GM23338 (cell line): ENCODE results near the gene CRAMP1. TPM values are rescaled to one million over a fixed set of nuclear protein-coding genes. Genes with fewer than 3 reads are reported as not detected.

Experiments
- ATAC-seq: fragments of 200-7000 bp; cut with Tn5 transposase; 3 replicates; pipeline ENCODE4 v1.9.1; 2020
- DNase-seq: peaks from one replicate; pipeline ENCODE4 v3.0.0-alpha.2; 2015; ENCODE audit warnings: low spot score
- H2AFZ ChIP-seq: fragments of 200-600 bp; sonication (generic); 2 replicates; pipeline ENCODE4 v1.8.0; 2016; ENCODE audit warnings: antibody characterized with exemption, mild to moderate bottlenecking, moderate library complexity
- H3F3A ChIP-seq: fragments of 200-600 bp; sonication (generic); replicated peaks from 2 replicates; pipeline ENCODE4 v1.8.0; 2017; ENCODE audit warnings: antibody characterized with exemption, mixed run types, low read depth
- H3K27ac ChIP-seq: fragments of 200-600 bp; sonication (generic); 2 replicates; pipeline ENCODE4 v1.6.1; 2016; ENCODE audit warnings: low read depth
- H3K27me3 ChIP-seq: fragments of 200-600 bp; sonication (generic); 2 replicates; pipeline ENCODE4 v1.8.0; 2016; ENCODE audit warnings: mild to moderate bottlenecking, mixed run types, moderate library complexity; ENCODE audit not compliant: insufficient read depth
- H3K36me3 ChIP-seq: fragments of 200-600 bp; sonication (generic); 2 replicates; pipeline ENCODE4 v1.8.0; 2016; ENCODE audit warnings: mild to moderate bottlenecking; ENCODE audit not compliant: insufficient read depth
- H3K4me1 ChIP-seq: fragments of 200-600 bp; sonication (generic); 2 replicates; pipeline ENCODE4 v1.8.0; 2016; ENCODE audit warnings: mild to moderate bottlenecking, moderate library complexity; ENCODE audit not compliant: insufficient read depth
- H3K4me2 ChIP-seq: fragments of 200-600 bp; sonication (generic); 2 replicates; pipeline ENCODE4 v1.7.1; 2017; ENCODE audit warnings: mixed run types
- H3K4me3 ChIP-seq: fragments of 200-600 bp; sonication (generic); 2 replicates; pipeline ENCODE4 v1.6.1; 2016; ENCODE audit warnings: mixed run types
- H3K79me2 ChIP-seq: fragments of 200-600 bp; sonication (generic); replicated peaks from 2 replicates; pipeline ENCODE4 v1.8.0; 2017; ENCODE audit warnings: mild to moderate bottlenecking; ENCODE audit not compliant: insufficient read depth
- H3K9me2 ChIP-seq: fragments of 200-600 bp; sonication (generic); 2 replicates; pipeline ENCODE4 v1.8.0; 2017; ENCODE audit not compliant: insufficient read depth
- H4K20me1 ChIP-seq: fragments of 200-600 bp; sonication (generic); replicated peaks from 2 replicates; pipeline ENCODE4 v1.8.0; 2017; ENCODE audit warnings: mild to moderate bottlenecking; ENCODE audit not compliant: insufficient read depth
- H3K27ac Mint-ChIP-seq: 2 replicates; pipeline ENCODE4 v1.8.0; 2020; ENCODE audit warnings: inconsistent platforms, mild to moderate bottlenecking, moderate library complexity, mixed read lengths
- H3K27me3 Mint-ChIP-seq: 3 replicates; pipeline ENCODE4 v1.8.0; 2022; ENCODE audit warnings: low read depth, mild to moderate bottlenecking, moderate library complexity, mixed read lengths, inconsistent platforms; ENCODE audit not compliant: insufficient read depth, poor library complexity
- H3K36me3 Mint-ChIP-seq: 3 replicates; pipeline ENCODE4 v1.8.0; 2021; ENCODE audit warnings: low read depth, mild to moderate bottlenecking, inconsistent platforms, moderate library complexity, mixed read lengths
- H3K4me1 Mint-ChIP-seq: 3 replicates; pipeline ENCODE4 v1.8.0; 2020; ENCODE audit warnings: mild to moderate bottlenecking, inconsistent platforms, mixed read lengths
- H3K4me3 Mint-ChIP-seq: 3 replicates; pipeline ENCODE4 v1.8.0; 2021; ENCODE audit warnings: moderate library complexity, mild to moderate bottlenecking, inconsistent platforms, mixed read lengths
- H3K9me3 Mint-ChIP-seq: 3 replicates; pipeline ENCODE4 v1.8.0; 2020; ENCODE audit warnings: moderate library complexity, mild to moderate bottlenecking, inconsistent platforms, mixed read lengths
- CREB1 ChIP-seq: fragments of 250-450 bp; sonication (Bioruptor Pico); IDR thresholded peaks from 2 replicates; pipeline ENCODE4 v1.5.0; 2020; ENCODE audit warnings: low read depth, mild to moderate bottlenecking, moderate library complexity
- CTCF ChIP-seq, 2 experiments: fragments of 200-600 bp in 1 of 2; sonication (generic) in 1 of 2; conservative IDR thresholded peaks; 2 replicates each; pipeline versions ENCODE4 v1.5.1 to v1.6.1; 2016 to 2017; ENCODE audit warnings: antibody characterized with exemption in 2 of 2, low read depth in 2 of 2, mild to moderate bottlenecking in 2 of 2, moderate library complexity in 1 of 2
- ETS1 ChIP-seq: IDR thresholded peaks from 2 replicates; pipeline ENCODE4 v1.6.1; 2016; ENCODE audit warnings: antibody characterized with exemption
- EZH2 ChIP-seq: fragments of 200-600 bp; sonication (generic); IDR thresholded peaks from one replicate; pipeline ENCODE4 v1.8.0; 2017; ENCODE audit warnings: antibody characterized with exemption, mild to moderate bottlenecking, low read depth; ENCODE audit not compliant: unreplicated experiment
- POLR2AphosphoS5 ChIP-seq: IDR thresholded peaks from 2 replicates; pipeline ENCODE4 v1.6.1; 2016; ENCODE audit warnings: antibody characterized with exemption, low read depth
- REST ChIP-seq: IDR thresholded peaks from one replicate; pipeline ENCODE4 v1.6.1; 2018; ENCODE audit warnings: antibody characterized with exemption; ENCODE audit not compliant: unreplicated experiment
- STAT1 ChIP-seq: IDR thresholded peaks from one replicate; pipeline ENCODE4 v1.6.1; 2016; ENCODE audit warnings: antibody characterized with exemption; ENCODE audit not compliant: unreplicated experiment
- ZNF114 ChIP-seq: fragments of 250-450 bp; sonication (Bioruptor Pico); IDR thresholded peaks from 2 replicates; pipeline ENCODE4 v1.5.0; 2020; ENCODE audit warnings: mild to moderate bottlenecking, moderate library complexity
- ZNF331 ChIP-seq: fragments of 250-450 bp; sonication (Bioruptor Pico); IDR thresholded peaks from 2 replicates; pipeline ENCODE4 v1.5.0; 2020; ENCODE audit warnings: low read depth, mild to moderate bottlenecking, moderate library complexity
- ZNF462 ChIP-seq: fragments of 250-450 bp; sonication (Bioruptor Pico); IDR thresholded peaks from 2 replicates; pipeline ENCODE4 v1.5.0; 2020; ENCODE audit warnings: mild to moderate bottlenecking, moderate library complexity
- polyA plus RNA-seq: library from polyadenylated mRNA; unstranded; fragments of >200 nt; fragmentation: Nextera tagmentation; extraction: Ambion mirVana; gene quantifications from 2 replicates; pipeline ENCODE4 v1.2.1, GENCODE V29; 2016
- total RNA-seq: library from RNA; depleted of rRNA; stranded (reverse); fragments of >200 nt; shearing (Covaris generic); gene quantifications from 2 replicates; pipeline ENCODE4 v1.2.3, GENCODE V29; 2014

The CRAMP1 gene
- total and polyA plus RNA-seq, 2 experiments from 2014 or later: 3.4 to 16.7 TPM

- TF ChIP-seq REST (no peak), POLR2AphosphoS5 (no peak), ZNF331 (CRISPR knock-in tag) (no peak), ZNF114 (CRISPR knock-in tag) (no peak), STAT1 (no peak), CTCF (conservative IDR thresholded peaks at IDR 0.05; ENCODE audit: low read depth in 2 of 2) (no peak)
Measured at GRCh38 chr16:1620391-1620790, 8.2 kb downstream of the CRAMP1 start (continued).

GRCh38 chr16:1621851-1622250 is 9.7 kb downstream of the CRAMP1 start:
- DNase-seq (no peak), ATAC-seq (no peak)
- H3K4me3 Mint-ChIP-seq: no peak overlapping the region
- H3K36me3 Mint-ChIP-seq: peaks cover 40% of the 10 kb centered on the region
- Histone ChIP-seq H3K27me3 (no peaks in the 10 kb centered on the region), H3K9me2 (no peaks in the 10 kb centered on the region), H3K79me2 (peaks cover 97% of the 10 kb centered on the region), H3K4me1 (no peaks in the 10 kb centered on the region), H3F3A (0 out of 2 replicates have a peak, but pooled peaks cover 2% of the 10 kb centered on the region), H3K4me2 (no peak overlapping the region), H2AFZ (no peak overlapping the region), H3K27ac (no peak overlapping the region), H4K20me1 (peaks cover 30% of the 10 kb centered on the region), H3K4me3 (no peak overlapping the region), H3K36me3 (0 out of 2 replicates have a peak, but pooled peaks cover 7% of the 10 kb centered on the region)
- no peaks in the 10 kb centered on the region for H3K9me3 Mint-ChIP-seq
- no peak overlapping the region for H3K27ac Mint-ChIP-seq
- H3K27me3 Mint-ChIP-seq: peaks cover 11% of the 10 kb centered on the region
- no peaks in the 10 kb centered on the region; the same call in 2 of the 3 replicates for H3K4me1 Mint-ChIP-seq
- TF ChIP-seq CTCF (conservative IDR thresholded peaks at IDR 0.05; ENCODE audit: low read depth in 2 of 2) (no peak), ZNF462 (CRISPR knock-in tag) (no peak), CREB1 (no peak), POLR2AphosphoS5 (no peak), EZH2 (no peak), STAT1 (no peak), ETS1 (no peak)
